ENCODE measurements around the gene CFAP70. TPM values are rescaled to one million over a fixed set of nuclear protein-coding genes. Genes with fewer than 3 reads are reported as not detected.

Gene CFAP70
- total and polyA plus RNA-seq, 2 of the 8 experiments (the other 6 are each of a cell fraction or from before 2014, with no cell fraction given), result 0.21 to 0.30 TPM

- Histone ChIP-seq H2BK12ac (ENCODE audit: low read depth, low read length) (no peak overlapping the region), H4K5ac (ENCODE audit: insufficient read length, low read depth, low read length) (peak overlapping the region; percentile 37), H3K23ac (ENCODE audit: insufficient read length) (no peak overlapping the region), H3K79me1 (ENCODE audit: low read depth, low read length) (no peaks in the 10 kb centered on the region), H3K14ac (ENCODE audit: insufficient read length) (no peak overlapping the region), H4K8ac (ENCODE audit: extremely low read depth, insufficient read depth, low read length) (no peak overlapping the region), H3K4me3 (ENCODE audit: extremely low read depth in 1 of 4, insufficient read depth in 2 of 4, low read depth in 3 of 4, low read length in 4 of 4) (peak overlapping the region; percentile 57 to 92 (median 86)), H3K9ac (replicated peaks in 1 of 4; ENCODE audit: extremely low read depth in 1 of 4, low read depth in 3 of 4, low read length in 3 of 4) (peak overlapping the region; percentile 87 to 98 (median 93)), H3K27ac (ENCODE audit: low read depth, low read length) (peak overlapping the region; percentile 95), H3K27me3 (replicated peaks in 1 of 4; ENCODE audit: control insufficient read depth in 3 of 4, extremely low read depth in 1 of 4, insufficient read depth in 3 of 4, low read length in 3 of 4) (no peaks in the 10 kb centered on the region), H3K36me3 (ENCODE audit: control insufficient read depth in 2 of 4, insufficient read depth in 4 of 4, low read length in 3 of 4) (peaks cover 18 to 60% (median 45%) of the 10 kb centered on the region in 4 experiments), H3K18ac (ENCODE audit: extremely low read depth, low read length) (no peak overlapping the region), H2AK5ac (ENCODE audit: low read depth, low read length) (no peak overlapping the region), H3K79me2 (ENCODE audit: control insufficient read depth in 1 of 2, insufficient read depth in 2 of 2, low read length in 2 of 2) (peaks cover 7 to 60% of the 10 kb centered on the region in 2 experiments; a peak in 2 of 4 replicates), H3K9me3 (ENCODE audit: insufficient read depth in 2 of 2, low read depth in 1 of 2, low read length in 1 of 2) (no peaks in the 10 kb centered on the region), H4K91ac (replicated peaks; ENCODE audit: insufficient read length, low read length) (no peak overlapping the region), H3K4me2 (ENCODE audit: insufficient read depth in 1 of 2, low read depth in 2 of 2, low read length in 2 of 2) (peak overlapping the region; percentile 21 to 69; a peak in 3 of 4 replicates), H3K23me2 (ENCODE audit: low read depth, low read length) (peaks cover 2% of the 10 kb centered on the region; the same call in 1 of the 2 replicates), H2BK20ac (ENCODE audit: low read length) (no peak overlapping the region), H3K4ac (replicated peaks; ENCODE audit: insufficient read length, low read depth, low read length) (no peak overlapping the region), H3K56ac (replicated peaks; ENCODE audit: insufficient read length, low read depth, low read length) (peak overlapping the region; percentile 86), H2BK5ac (ENCODE audit: low read depth, low read length) (peak overlapping the region; percentile 99), H4K20me1 (replicated peaks in 1 of 2; ENCODE audit: control insufficient read depth in 1 of 2, insufficient read depth in 2 of 2, low read length in 2 of 2) (peaks cover 2 to 3% of the 10 kb centered on the region in 2 experiments), H3K4me1 (replicated peaks in 1 of 4; ENCODE audit: control insufficient read depth in 3 of 4, insufficient read depth in 4 of 4, low read length in 3 of 4) (no peaks in the 10 kb centered on the region; a peak in 2 of 7 replicates), H2AFZ (ENCODE audit: low read length) (no peak overlapping the region), H2BK120ac (replicated peaks; ENCODE audit: low read depth, low read length) (no peak overlapping the region), H2BK15ac (ENCODE audit: low read length) (no peak overlapping the region)
- CTCF ChIA-PET (ENCODE audit: partially characterized antibody), result no interaction called here
- POLR2A ChIA-PET (ENCODE audit: partially characterized antibody), result interaction anchor here (0.7 to 4.8 kb wide), 30 partner anchors 8 to 526 kb away, joined by 3 to 62 read pairs (median 6); partner anchors contain the start of genes ANXA7, CFAP70, ECD and FAM149B1
- TF ChIP-seq GTF2F1 (IDR thresholded peaks at IDR 0.05; ENCODE audit: borderline replicate concordance, low read depth, low read length), result no peak
- no peak for TF ChIP-seq ASH2L (IDR thresholded peaks at IDR 0.05; ENCODE audit: low read length)
- TF ChIP-seq EGR1 (IDR thresholded peaks at IDR 0.05; ENCODE audit: borderline replicate concordance, low read depth, low read length), result no peak
- TF ChIP-seq CBX5 (IDR thresholded peaks at IDR 0.05; ENCODE audit: low read depth, low read length), result no peak
- no peak for TF ChIP-seq BRCA1 (IDR thresholded peaks at IDR 0.05; ENCODE audit: low read depth, low read length)
- TF ChIP-seq RBBP5 (IDR thresholded peaks at IDR 0.05; ENCODE audit: borderline replicate concordance, low read depth, low read length), result no peak
- TF ChIP-seq CEBPB (IDR thresholded peaks at IDR 0.05; ENCODE audit: low read depth, low read length), result no peak
- no peak for TF ChIP-seq RXRA (IDR thresholded peaks at IDR 0.05; ENCODE audit: insufficient read depth, low read depth, low read length)
- FAIRE-seq (no peak), DNase-seq (ENCODE audit: low read depth in 1 of 2, low spot score in 2 of 2) (no peak)
- WGBS, 2 experiments (ENCODE audit: extremely low coverage in 1 of 2, insufficient coverage in 1 of 2, insufficient read length in 1 of 2, insufficient replicate concordance in 2 of 2, low coverage in 1 of 2, low lambda C conversion rate in 2 of 2, missing lambda C conversion rate in 1 of 2), result 5% methylated on average over 8 of the region's 8 CpGs; no CpG with 5 or more reads in 1 of the 2 experiments
These were observed 112.4 kb downstream of the CFAP70 start for GRCh38 chr10:73246322-73246645.
